IMR-90 (cell line): ENCODE results near the gene IGF1R. TPM values are rescaled to one million over a fixed set of nuclear protein-coding genes. Genes with fewer than 3 reads are reported as not detected.

Experiments
- ATAC-seq: fragments of 200-7000 bp; cut with Tn5 transposase; 2 replicates; pipeline ENCODE4 v1.9.1; 2020; ENCODE audit warnings: low read depth, mild to moderate bottlenecking, moderate library complexity
- BruUV-seq: library from RNA; stranded (reverse); fragments of 400-500 nt; replicated peaks from 2 replicates; lab custom pipeline; 2021; lab: Mats Ljungman, UMichigan
- CTCF ChIA-PET: fragments of 300-600 bp; formaldehyde crosslinking; extraction: SDS; loops from one replicate; lab custom pipeline; 2021; ENCODE audit warnings: antibody characterized with exemption; lab: Yijun Ruan, JAX
- POLR2A ChIA-PET: fragments of 300-600 bp; sonication (Branson Sonifier 250); formaldehyde crosslinking; loops from one replicate; lab custom pipeline; 2022; ENCODE audit warnings: antibody characterized with exemption; ENCODE audit not compliant: unreplicated experiment; lab: Charles Lee
- DNase-seq: peaks from one replicate; pipeline ENCODE4 v3.0.0; 2013
- H2AFZ ChIP-seq: replicated peaks from 2 replicates; pipeline ENCODE3; 2013; ENCODE audit warnings: low read length, mild to moderate bottlenecking; ENCODE audit not compliant: poor library complexity
- H2AK5ac ChIP-seq: 2 replicates; pipeline ENCODE4 v1.6.1; 2013; ENCODE audit warnings: low read depth, low read length, inconsistent platforms
- H2AK9ac ChIP-seq: replicated peaks from 2 replicates; pipeline ENCODE3; 2013; ENCODE audit warnings: mild to moderate bottlenecking, low read depth, low read length, moderate library complexity; ENCODE audit not compliant: poor library complexity
- H2BK120ac ChIP-seq: 2 replicates; pipeline ENCODE4 v1.6.1; 2013; ENCODE audit warnings: low read depth, low read length, inconsistent platforms
- H2BK15ac ChIP-seq: 3 replicates; pipeline ENCODE4 v1.6.1; 2013; ENCODE audit warnings: low read depth, low read length, inconsistent platforms
- H2BK20ac ChIP-seq: 2 replicates; pipeline ENCODE4 v1.6.1; 2013; ENCODE audit warnings: low read depth, mild to moderate bottlenecking, inconsistent platforms, low read length, moderate library complexity
- H2BK5ac ChIP-seq: 2 replicates; pipeline ENCODE4 v1.6.1; 2013; ENCODE audit warnings: mild to moderate bottlenecking, low read depth, low read length, inconsistent platforms; ENCODE audit not compliant: poor library complexity, severe bottlenecking
- H3K14ac ChIP-seq: replicated peaks from 2 replicates; pipeline ENCODE4 v1.6.1; 2013; ENCODE audit warnings: low read depth, low read length, inconsistent platforms
- H3K18ac ChIP-seq: 2 replicates; pipeline ENCODE4 v1.6.1; 2013; ENCODE audit warnings: low read depth, low read length, control low read depth
- H3K23ac ChIP-seq: 2 replicates; pipeline ENCODE4 v1.6.1; 2013; ENCODE audit warnings: low read depth, low read length, inconsistent platforms
- H3K27ac ChIP-seq: 2 replicates; pipeline ENCODE4 v1.5.1; 2013; ENCODE audit warnings: mild to moderate bottlenecking, control low read depth, low read length; ENCODE audit not compliant: insufficient read depth
- H3K27me3 ChIP-seq: 2 replicates; pipeline ENCODE4 v1.6.1; 2013; ENCODE audit warnings: low read length; ENCODE audit not compliant: control insufficient read depth, insufficient read depth
- H3K36me3 ChIP-seq: 2 replicates; pipeline ENCODE4 v1.6.1; 2013; ENCODE audit warnings: low read length, mixed read lengths; ENCODE audit not compliant: control insufficient read depth, insufficient read depth
- H3K4ac ChIP-seq: 2 replicates; pipeline ENCODE4 v1.6.1; 2013; ENCODE audit warnings: low read depth, low read length, inconsistent platforms
- H3K4me1 ChIP-seq: 2 replicates; pipeline ENCODE4 v1.6.1; 2013; ENCODE audit warnings: low read length, mixed read lengths; ENCODE audit not compliant: control insufficient read depth, insufficient read depth
- H3K4me2 ChIP-seq: 2 replicates; pipeline ENCODE4 v1.6.1; 2013; ENCODE audit warnings: low read depth, mild to moderate bottlenecking, control low read depth, low read length, moderate library complexity
- H3K4me3 ChIP-seq: 2 replicates; pipeline ENCODE4 v1.5.1; 2013; ENCODE audit warnings: low read depth, mild to moderate bottlenecking, control low read depth, low read length, moderate library complexity; ENCODE audit not compliant: insufficient read depth
- H3K56ac ChIP-seq: 2 replicates; pipeline ENCODE4 v1.6.1; 2013; ENCODE audit warnings: low read length, inconsistent platforms; ENCODE audit not compliant: insufficient read depth; ENCODE audit errors: extremely low read depth
- H3K79me1 ChIP-seq, 2 experiments: 2 replicates each; pipeline ENCODE4 v1.6.1; 2013; ENCODE audit warnings: low read length in 2 of 2, inconsistent platforms in 1 of 2, low read depth in 1 of 2
- H3K9ac ChIP-seq: 2 replicates; pipeline ENCODE4 v1.6.1; 2013; ENCODE audit warnings: low read depth, low read length, control low read depth
- H3K9me1 ChIP-seq: 2 replicates; pipeline ENCODE4 v1.6.1; 2013; ENCODE audit warnings: low read length, inconsistent platforms; ENCODE audit not compliant: insufficient read depth
- H3K9me3 ChIP-seq: 2 replicates; pipeline ENCODE4 v1.6.1; 2013; ENCODE audit warnings: low read length; ENCODE audit not compliant: control insufficient read depth, insufficient read depth
- H4K20me1 ChIP-seq: 2 replicates; pipeline ENCODE4 v1.6.1; 2013; ENCODE audit warnings: low read length, inconsistent platforms; ENCODE audit not compliant: insufficient read depth
- H4K5ac ChIP-seq: 2 replicates; pipeline ENCODE4 v1.6.1; 2013; ENCODE audit warnings: mild to moderate bottlenecking, low read depth, low read length, control low read depth
- H4K8ac ChIP-seq, 2 experiments: 2 replicates each; pipeline ENCODE4 v1.6.1; 2013; ENCODE audit warnings: low read depth in 2 of 2, low read length in 2 of 2, control low read depth in 1 of 2, inconsistent platforms in 1 of 2
- H4K91ac ChIP-seq: 2 replicates; pipeline ENCODE4 v1.6.1; 2013; ENCODE audit warnings: low read depth, low read length, inconsistent platforms; ENCODE audit not compliant: insufficient read depth
- BHLHE40 ChIP-seq: fragments of 150-350 bp; IDR thresholded peaks from 2 replicates; pipeline ENCODE4 v1.6.1; 2016; ENCODE audit warnings: mild to moderate bottlenecking, low read depth, low read length
- CEBPB ChIP-seq: IDR thresholded peaks from 2 replicates; pipeline ENCODE4 v1.6.1; 2012; ENCODE audit warnings: low read depth, low read length, improper control_type of control experiment
- CHD1 ChIP-seq: IDR thresholded peaks from 2 replicates; pipeline ENCODE4 v1.6.1; 2012; ENCODE audit warnings: low read depth, low read length, improper control_type of control experiment
- FOS ChIP-seq: fragments of 150-350 bp; IDR thresholded peaks from 2 replicates; pipeline ENCODE4 v1.6.1; 2016; ENCODE audit warnings: low read depth, low read length
- MAFK ChIP-seq: IDR thresholded peaks from 2 replicates; pipeline ENCODE4 v1.6.1; 2012; ENCODE audit warnings: low read depth, low read length, improper control_type of control experiment
- MAZ ChIP-seq: IDR thresholded peaks from 2 replicates; pipeline ENCODE4 v1.6.1; 2012; ENCODE audit warnings: low read depth, mild to moderate bottlenecking, low read length, improper control_type of control experiment, moderate library complexity, borderline replicate concordance
- MXI1 ChIP-seq: IDR thresholded peaks from 2 replicates; pipeline ENCODE4 v1.6.1; 2012; ENCODE audit warnings: low read depth, mild to moderate bottlenecking, low read length, moderate library complexity, borderline replicate concordance
- NFE2L2 ChIP-seq: fragments of 150-350 bp; IDR thresholded peaks from 2 replicates; pipeline ENCODE4 v1.6.1; 2016; ENCODE audit warnings: low read depth, mild to moderate bottlenecking, low read length
- POLR2A ChIP-seq: IDR thresholded peaks from 2 replicates; pipeline ENCODE4 v1.6.1; 2012; ENCODE audit warnings: mild to moderate bottlenecking, low read depth, low read length
- RAD21 ChIP-seq: IDR thresholded peaks from 2 replicates; pipeline ENCODE4 v1.6.1; 2012; ENCODE audit warnings: low read length, improper control_type of control experiment
- RFX5 ChIP-seq: IDR thresholded peaks from 2 replicates; pipeline ENCODE4 v1.8.0; 2012; ENCODE audit warnings: low read depth, mild to moderate bottlenecking, low read length, moderate library complexity
- SMC3 ChIP-seq: fragments of 150-350 bp; IDR thresholded peaks from 2 replicates; pipeline ENCODE4 v1.6.1; 2016; ENCODE audit warnings: low read depth, mild to moderate bottlenecking, antibody characterized with exemption, low read length, moderate library complexity
- WGBS, 2 experiments: methylation state at CpG; one replicate each; pipeline versions ENCODE4 v1.1.5 to v1.1.7; 2013; ENCODE audit warnings: missing lambda C conversion rate in 2 of 2; ENCODE audit not compliant: insufficient read length in 1 of 2; ENCODE audit errors: extremely low coverage in 2 of 2; 5-methylcytosine and 5-hydroxymethylcytosine counted together
- dilution Hi-C: fragments of 300-500 bp; cut with HindIII; formaldehyde crosslinking; loops from one replicate; pipeline ENCODE4 v1.14.3; 2018; ENCODE audit warnings: low sequenced_read_pairs; ENCODE audit not compliant: unreplicated experiment
- in situ Hi-C: fragments of 300-500 bp; cut with MboI; formaldehyde crosslinking; loops from 3 replicates; pipeline ENCODE4 v1.14.3; 2019; ENCODE audit warnings: low sequenced_read_pairs, inconsistent platforms, mixed read lengths
- intact Hi-C: fragments of 100-400 bp; cut with micrococcal nuclease; formaldehyde crosslinking; loops from 2 replicates; pipeline ENCODE4 v1.10.0; 2022
- polyA plus RNA-seq, 3 experiments: library from polyadenylated mRNA; depleted of rRNA; stranded (reverse); fragments of >200 nt; gene quantifications; 2 replicates each; pipeline ENCODE4 v1.2.3, GENCODE V29; 2012; ENCODE audit warnings: low replicate concordance in 1 of 3
- total RNA-seq: library from RNA; depleted of rRNA; stranded (reverse); fragments of >200 nt; gene quantifications from 2 replicates; pipeline ENCODE4 v1.2.3, GENCODE V29; 2012
- TF ChIP-seq, protein P1 (sequence below): fragments of 150-350 bp; IDR thresholded peaks from 2 replicates; pipeline ENCODE4 v1.6.1; 2016; ENCODE audit warnings: low read depth, mild to moderate bottlenecking, low read length, moderate library complexity, borderline replicate concordance

Gene IGF1R
- total and polyA plus RNA-seq, 2 of the 4 experiments (the other 2 are of a cell fraction), result 24.0 to 24.9 TPM

DNA sequence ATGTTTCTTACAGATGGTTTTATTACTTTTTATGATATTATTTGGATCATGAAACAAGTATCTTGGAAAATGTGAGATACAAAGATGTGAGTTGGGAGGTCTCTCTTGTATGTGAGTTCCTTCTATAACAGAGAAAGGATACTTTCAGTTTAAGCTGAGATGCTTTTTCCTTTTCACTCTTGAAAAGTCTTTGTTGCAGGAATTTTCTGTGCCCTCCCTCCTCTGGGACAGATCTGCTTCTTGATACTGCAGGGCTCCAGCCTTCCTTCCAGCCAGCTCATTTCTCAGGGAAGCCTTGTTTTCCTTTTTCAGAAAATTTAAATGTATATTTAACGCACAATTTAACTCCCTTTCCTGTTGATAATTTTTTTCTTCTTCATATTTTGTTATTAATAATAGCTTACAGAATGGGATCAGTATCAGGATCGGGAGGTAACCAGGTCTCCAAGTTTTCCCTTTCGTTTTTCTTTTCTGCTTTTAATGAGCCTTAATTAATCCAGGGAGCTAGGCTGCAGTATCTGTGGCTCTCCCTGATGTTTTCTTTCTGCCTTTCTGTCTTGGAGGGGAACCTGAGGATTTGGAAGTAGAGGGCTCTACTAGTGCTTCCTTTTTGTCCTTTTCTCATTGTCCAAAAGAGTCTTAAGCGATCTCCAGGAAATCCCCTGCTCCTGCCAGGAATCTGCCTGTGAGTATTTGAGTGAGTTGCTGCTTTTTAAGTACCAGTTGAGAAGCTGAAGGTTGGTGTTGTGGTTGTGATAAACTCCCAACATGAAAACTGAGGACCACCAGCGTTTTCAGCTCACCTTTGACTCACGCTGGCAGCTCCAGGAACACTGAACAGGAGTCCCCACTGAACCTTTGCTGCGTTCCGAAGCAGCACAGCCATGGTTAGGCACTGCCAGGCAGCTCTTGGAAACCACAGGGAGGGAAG lies 105.7 kb downstream of the IGF1R start:
- no peaks in the 10 kb centered on the region for H3K9me3 ChIP-seq
- ATAC-seq, result peak; percentile 50
- H3K4me3 ChIP-seq, result peak overlapping the region; percentile 41; the same call in 1 of the 2 replicates
- peak overlapping the region; percentile 85 for H3K4me2 ChIP-seq
- no peak overlapping the region for H2BK120ac ChIP-seq
- H3K14ac ChIP-seq, result peak overlapping the region; percentile 64; the same call in 1 of the 2 replicates
- no peak overlapping the region for H2BK5ac ChIP-seq
- H3K56ac ChIP-seq, result 0 out of 2 replicates have a peak overlapping the region, but pooled peaks have one; percentile 8
- peak overlapping the region; percentile 25; the same call in 1 of the 2 replicates for H3K27ac ChIP-seq
- no peak overlapping the region for H4K5ac ChIP-seq
- H3K9ac ChIP-seq, result peak overlapping the region; percentile 32; the same call in 1 of the 2 replicates
- no CpG with 5 or more reads among the region's 8 CpGs for WGBS, 2 experiments
- H2AK5ac ChIP-seq, result 0 out of 2 replicates have a peak overlapping the region, but pooled peaks have one; percentile 1
- ChIA-PET CTCF (interaction anchor here (0.8 to 1.8 kb wide), 5 partner anchors 10 to 97 kb away, joined by 3 to 4 read pairs (median 3); no protein-coding TSS in a partner anchor), POLR2A (interaction anchor here (0.9 kb wide), 1 partner anchor 25 kb away, joined by 3 read pairs; no protein-coding TSS in a partner anchor)
- H2AK9ac ChIP-seq, result no peak overlapping the region
- DNase-seq, result peak; percentile 41
- in situ Hi-C loops (no loop called here), dilution Hi-C loops (no loop called here), intact Hi-C loops (no loop called here)
- H3K4me1 ChIP-seq, result peaks cover 12% of the 10 kb centered on the region
- H2BK15ac ChIP-seq, result no peak overlapping the region
- TF ChIP-seq RAD21 (no peak), MXI1 (no peak), RFX5 (no peak), SMC3 (no peak), CEBPB (no peak), POLR2A (no peak), MAFK (no peak), MAZ (no peak), BHLHE40 (no peak), CHD1 (no peak), FOS (no peak), NFE2L2 (no peak)
- TF ChIP-seq, protein P1, sequence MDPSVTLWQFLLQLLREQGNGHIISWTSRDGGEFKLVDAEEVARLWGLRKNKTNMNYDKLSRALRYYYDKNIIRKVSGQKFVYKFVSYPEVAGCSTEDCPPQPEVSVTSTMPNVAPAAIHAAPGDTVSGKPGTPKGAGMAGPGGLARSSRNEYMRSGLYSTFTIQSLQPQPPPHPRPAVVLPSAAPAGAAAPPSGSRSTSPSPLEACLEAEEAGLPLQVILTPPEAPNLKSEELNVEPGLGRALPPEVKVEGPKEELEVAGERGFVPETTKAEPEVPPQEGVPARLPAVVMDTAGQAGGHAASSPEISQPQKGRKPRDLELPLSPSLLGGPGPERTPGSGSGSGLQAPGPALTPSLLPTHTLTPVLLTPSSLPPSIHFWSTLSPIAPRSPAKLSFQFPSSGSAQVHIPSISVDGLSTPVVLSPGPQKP, result no peak
- H4K20me1 ChIP-seq, result peaks cover 76% of the 10 kb centered on the region
- H3K23ac ChIP-seq, result peak overlapping the region; percentile 72
- H3K9me1 ChIP-seq, result peaks cover 17% of the 10 kb centered on the region
- peak overlapping the region in 1 of 2 experiments; percentile 20; a peak in 2 of 4 replicates for H4K8ac ChIP-seq
- H3K18ac ChIP-seq, result no peak overlapping the region; the same call in 1 of the 2 replicates
- H4K91ac ChIP-seq, result peak overlapping the region; percentile 26; the same call in 1 of the 2 replicates
- H3K79me1 ChIP-seq, result peaks cover 24 to 57% of the 10 kb centered on the region in 2 experiments
- H3K36me3 ChIP-seq, result no peaks in the 10 kb centered on the region
- peak overlapping the region; percentile 39; the same call in 1 of the 2 replicates for H3K4ac ChIP-seq
- no peaks in the 10 kb centered on the region for H3K27me3 ChIP-seq
- 0 out of 2 replicates have a peak overlapping the region, but pooled peaks have one; percentile 12 for H2BK20ac ChIP-seq
- BruUV-seq, result no TSS peak
- no peak overlapping the region for H2AFZ ChIP-seq
